ENCODE measurements around the gene CCDC154. TPM values are rescaled to one million over a fixed set of nuclear protein-coding genes. Genes with fewer than 3 reads are reported as not detected.

CCDC154 gene, protein sequence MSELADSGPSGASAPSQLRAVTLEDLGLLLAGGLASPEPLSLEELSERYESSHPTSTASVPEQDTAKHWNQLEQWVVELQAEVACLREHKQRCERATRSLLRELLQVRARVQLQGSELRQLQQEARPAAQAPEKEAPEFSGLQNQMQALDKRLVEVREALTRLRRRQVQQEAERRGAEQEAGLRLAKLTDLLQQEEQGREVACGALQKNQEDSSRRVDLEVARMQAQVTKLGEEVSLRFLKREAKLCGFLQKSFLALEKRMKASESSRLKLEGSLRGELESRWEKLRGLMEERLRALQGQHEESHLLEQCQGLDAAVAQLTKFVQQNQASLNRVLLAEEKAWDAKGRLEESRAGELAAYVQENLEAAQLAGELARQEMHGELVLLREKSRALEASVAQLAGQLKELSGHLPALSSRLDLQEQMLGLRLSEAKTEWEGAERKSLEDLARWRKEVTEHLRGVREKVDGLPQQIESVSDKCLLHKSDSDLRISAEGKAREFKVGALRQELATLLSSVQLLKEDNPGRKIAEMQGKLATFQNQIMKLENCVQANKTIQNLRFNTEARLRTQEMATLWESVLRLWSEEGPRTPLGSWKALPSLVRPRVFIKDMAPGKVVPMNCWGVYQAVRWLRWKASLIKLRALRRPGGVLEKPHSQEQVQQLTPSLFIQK
- under 0.01 and 0.10 TPM in 2 replicates for total RNA-seq

DNA sequence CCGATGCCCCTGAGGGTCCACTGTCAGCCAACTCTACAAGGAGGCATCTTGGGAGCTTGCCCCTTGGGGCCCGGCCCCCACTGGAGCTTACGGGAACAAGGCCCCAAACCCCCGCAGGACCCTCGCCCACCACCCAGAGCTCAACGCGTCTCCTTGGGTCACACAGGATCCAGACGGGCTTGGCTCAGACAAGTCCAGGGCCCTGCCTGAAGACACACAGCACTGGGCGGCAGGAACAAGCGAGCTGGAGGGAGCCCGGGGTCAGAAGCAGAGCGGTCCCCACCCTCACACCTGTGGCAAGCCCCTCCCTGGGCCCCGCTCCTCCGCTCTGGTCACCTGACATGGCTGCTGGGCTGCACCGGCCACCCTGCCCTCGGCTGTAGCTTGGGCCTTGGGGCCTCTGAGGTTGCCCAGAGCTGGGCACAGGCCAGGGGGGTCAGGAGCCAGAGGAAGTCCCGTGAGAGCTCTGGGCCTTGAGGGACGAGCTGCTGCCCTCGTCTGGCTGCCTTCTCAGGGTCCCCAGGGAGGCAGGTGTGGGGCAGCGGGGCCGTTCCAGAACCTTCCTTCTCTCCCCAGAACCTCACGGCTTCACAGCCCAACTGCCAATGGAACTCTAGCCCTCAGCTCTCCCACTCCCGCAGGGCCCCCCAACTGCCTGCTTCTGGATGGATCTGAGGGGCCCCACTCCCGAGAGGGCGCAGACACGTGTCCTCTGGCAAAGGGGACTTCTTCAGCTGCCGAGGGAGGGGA lies at the start of gene CCDC154:
Gene CCDC154 (minus strand): TSS at position 577 of the 750 bp plus-strand sequence. CDS start 234 bp downstream, at position 343.

DNA sequence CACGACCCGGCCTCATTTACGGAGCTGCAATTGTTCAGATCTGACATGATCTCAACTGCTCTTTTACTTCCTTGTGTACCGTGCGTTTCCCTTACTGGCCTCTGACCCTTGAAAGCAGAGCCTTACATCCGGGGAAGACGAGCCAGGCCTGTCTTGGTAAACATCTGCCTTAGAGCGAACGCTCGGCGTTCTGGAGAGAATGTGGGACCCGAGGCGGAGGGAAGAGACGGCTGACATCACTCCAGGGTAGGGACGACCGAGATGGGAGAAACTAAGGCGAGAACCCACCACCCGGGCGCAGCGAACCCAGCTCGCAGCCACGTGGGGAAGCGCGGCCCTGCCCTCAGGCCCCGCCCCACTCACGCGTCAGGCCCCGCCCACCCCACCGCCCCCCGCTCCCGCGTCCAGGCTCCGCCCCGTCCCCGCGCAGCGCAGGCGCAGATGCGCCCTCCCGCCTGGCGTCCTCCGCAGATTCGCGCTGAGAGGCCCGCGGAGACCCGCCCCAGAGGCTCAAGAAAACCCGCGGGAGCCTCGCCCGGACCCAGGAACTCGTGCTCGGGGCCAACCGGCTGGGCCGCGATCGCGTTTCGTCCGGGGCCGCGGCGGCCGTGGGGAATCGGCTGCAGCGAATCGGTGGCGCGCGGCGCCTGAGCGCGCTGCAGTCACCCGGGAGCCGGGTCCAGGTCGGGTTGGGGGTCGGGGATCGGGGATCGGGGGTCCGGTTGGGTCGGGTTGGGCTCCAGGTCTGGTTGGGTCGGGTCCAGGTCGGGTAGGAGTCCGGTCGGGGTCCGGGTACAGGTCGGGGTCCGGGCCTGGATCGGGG lies 48.8 kb upstream of the CCDC154 start, which contains the start of gene TELO2:
Gene TELO2 (plus strand): TSS at position 438 of the 823 bp plus-strand sequence. CDS start 922 bp downstream, outside the sequence.

DNA sequence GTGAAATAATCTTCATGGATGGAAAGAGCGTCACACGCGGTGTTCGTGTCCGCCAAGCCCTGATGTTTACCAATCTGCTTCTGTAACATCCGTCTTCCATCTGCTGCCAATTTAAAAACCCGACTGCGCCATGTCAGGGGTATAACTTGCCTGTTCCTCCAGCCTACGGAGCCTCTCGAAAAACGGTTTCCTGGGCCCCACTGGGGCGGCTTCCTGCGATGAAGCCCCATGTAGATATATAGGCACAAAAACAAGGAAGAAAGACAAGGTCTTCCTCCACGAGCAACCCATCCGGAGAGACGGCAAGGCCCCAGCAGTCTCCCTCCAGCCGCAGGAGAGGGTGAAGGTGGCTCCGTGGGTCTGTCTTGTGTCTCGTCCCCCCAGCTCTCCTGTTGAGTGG lies 44.3 kb upstream of the CCDC154 start, which contains the start of gene PTX4:
Gene PTX4 (minus strand): TSS at position 326 of the 400 bp plus-strand sequence. CDS start 35 bp downstream, at position 291.

DNA sequence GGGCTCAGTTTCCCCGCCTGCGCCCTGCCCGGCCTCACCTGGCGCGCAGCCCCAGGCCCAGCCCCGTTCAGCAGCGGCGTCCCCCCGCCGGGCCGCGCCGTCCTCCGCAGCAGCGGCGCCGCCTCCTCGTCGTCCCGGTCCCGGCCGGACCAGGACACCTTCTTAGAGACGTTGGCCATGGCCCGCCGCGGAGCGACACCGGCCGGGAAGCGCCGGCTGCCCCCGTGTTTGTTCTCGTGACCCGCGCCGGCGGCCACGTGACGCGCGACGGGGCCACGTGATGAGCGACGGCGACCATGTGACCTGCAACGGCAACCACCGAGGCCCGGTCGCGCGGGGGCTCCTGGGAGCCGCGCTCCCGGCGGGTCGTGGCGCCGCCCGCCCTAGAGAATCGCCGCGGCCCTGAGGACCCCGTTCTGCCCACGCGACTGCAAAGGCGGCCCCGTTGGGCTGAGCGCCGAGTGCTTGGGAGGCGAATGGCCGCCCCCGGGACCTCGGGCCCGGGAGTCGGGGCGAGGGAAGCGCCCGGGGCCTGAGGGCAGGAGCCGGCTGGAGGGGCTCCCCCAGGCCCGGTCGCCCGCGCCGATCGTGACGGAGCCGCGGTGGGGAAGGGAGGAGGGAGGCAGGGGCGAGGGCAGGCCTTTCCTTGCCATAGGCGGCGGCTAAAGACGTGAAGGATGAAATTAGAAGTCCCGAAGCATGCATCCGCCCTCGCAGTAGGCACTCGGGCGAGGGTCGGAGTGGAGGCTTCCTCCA lies 30.6 kb upstream of the CCDC154 start, which contains the start of gene CLCN7:
Gene CLCN7 (minus strand): TSS at position 233 of the 756 bp plus-strand sequence. CDS start 54 bp downstream, at position 179.

DNA sequence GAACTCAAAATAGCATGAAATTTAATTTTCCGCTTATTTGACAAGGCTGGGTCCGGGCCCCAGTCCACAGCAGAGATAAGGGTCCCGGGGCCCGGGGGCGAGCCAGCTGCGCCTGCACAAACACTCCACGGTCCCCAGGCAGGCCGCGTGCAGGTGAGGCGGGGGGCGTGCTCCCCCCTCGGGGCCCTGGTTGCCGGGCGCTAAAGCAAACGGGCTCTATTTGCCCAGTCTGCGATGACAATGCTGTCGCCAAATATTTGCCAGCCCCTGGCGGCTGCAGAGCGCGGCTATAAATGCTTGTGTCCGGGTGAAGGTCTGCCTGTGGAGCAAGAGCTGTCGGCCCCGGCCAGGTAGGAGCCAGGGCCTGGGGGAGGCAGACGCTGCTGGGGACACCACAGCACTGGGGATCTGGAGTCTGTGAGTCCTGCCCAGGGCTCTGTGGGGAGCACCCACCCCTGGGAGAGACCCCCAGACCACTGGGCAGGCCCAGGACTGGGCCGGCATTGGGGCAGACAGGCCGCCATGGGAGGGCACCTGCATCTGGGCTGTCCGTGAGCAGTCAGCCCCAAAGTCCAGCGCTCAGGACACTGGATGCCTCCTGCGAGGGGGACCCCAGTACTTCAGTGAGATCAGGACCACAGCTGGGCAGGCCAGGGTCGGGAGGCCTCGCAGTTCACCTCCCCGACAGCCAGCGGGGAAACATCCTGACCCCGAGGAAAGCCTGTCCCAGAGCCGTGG lies 13.4 kb downstream of the CCDC154 start, which contains the start of gene PERCC1:
Gene PERCC1 (plus strand): TSS at position 320 of the 738 bp plus-strand sequence. CDS start 1,516 bp downstream, outside the sequence.

DNA sequence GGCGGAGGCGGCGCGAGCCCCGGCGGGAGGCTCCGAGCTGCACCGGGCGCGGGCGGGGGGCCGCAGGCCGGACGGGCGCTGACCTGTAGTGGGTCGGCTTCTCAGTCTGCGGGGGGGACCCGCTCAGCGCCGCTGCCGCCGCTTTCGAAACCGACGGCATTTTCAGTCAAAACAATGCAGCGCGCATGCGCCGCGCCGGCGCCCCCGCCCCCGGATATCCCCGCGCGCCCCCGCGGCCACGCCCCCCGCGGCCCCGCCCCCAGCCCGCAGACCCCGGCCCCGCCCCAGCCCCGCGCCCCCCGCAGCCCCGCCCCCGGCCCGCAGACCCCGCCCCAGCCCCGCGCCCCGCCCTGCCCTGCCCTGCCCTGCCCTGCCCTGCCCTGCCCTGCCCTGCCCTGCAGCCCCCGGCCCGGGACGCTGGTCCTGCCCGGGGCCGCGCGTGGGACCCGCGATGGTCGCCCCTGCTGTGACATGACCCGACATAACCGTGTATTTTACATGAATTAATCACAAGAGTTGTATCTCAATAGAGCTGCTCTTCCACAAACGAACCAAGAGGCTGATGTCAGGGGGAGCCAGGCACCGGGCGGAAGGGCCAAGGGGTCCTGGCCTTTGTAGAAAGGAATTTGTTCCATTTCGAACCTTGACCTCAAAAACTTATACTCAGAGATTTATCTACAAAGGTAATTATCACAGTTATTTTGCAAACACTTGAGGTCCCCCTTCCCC lies 29.7 kb downstream of the CCDC154 start, which contains the start of gene UNKL:
Gene UNKL (minus strand): TSS at position 173 of the 729 bp plus-strand sequence. CDS start 13 bp downstream, at position 160.

Other genes with a start within 250 kb of the CCDC154 start
- gene TPSG1, start 219.3 kb downstream of the CCDC154 start, total RNA-seq: not detected in 2 replicates
- gene TPSB2, start 214.4 kb downstream of the CCDC154 start, total RNA-seq: not detected in 2 replicates
- not detected in 2 replicates for gene TPSAB1, start 203.9 kb downstream of the CCDC154 start, total RNA-seq
- not detected in 2 replicates for gene TPSD1, start 188.5 kb downstream of the CCDC154 start, total RNA-seq
- gene UBE2I, start 134.9 kb downstream of the CCDC154 start, total RNA-seq: 69.9 and 73.2 TPM in 2 replicates
- 0.67 and 0.98 TPM in 2 replicates for gene BAIAP3, start 110.9 kb downstream of the CCDC154 start, total RNA-seq
- gene TSR3, start 92.7 kb downstream of the CCDC154 start, total RNA-seq: 51.9 and 69.6 TPM in 2 replicates
- 26.6 and 30.1 TPM in 2 replicates for gene GNPTG, start 92.6 kb downstream of the CCDC154 start, total RNA-seq
- 11.4 and 15.9 TPM in 2 replicates for gene UNKL, start 29.9 kb downstream of the CCDC154 start, total RNA-seq
- gene UQCC4, start 23.8 kb downstream of the CCDC154 start, total RNA-seq: 12.7 and 15.4 TPM in 2 replicates
- gene PERCC1, start 13.5 kb downstream of the CCDC154 start, total RNA-seq: 0.19 TPM in 1 of 2 replicates, not detected in the other
- gene CLCN7, start 30.5 kb upstream of the CCDC154 start, total RNA-seq: 57.7 and 96.7 TPM in 2 replicates
- gene PTX4, start 44.4 kb upstream of the CCDC154 start, total RNA-seq: 0.19 TPM in 1 of 2 replicates, not detected in the other
- 27.9 and 32.3 TPM in 2 replicates for gene TELO2, start 48.8 kb upstream of the CCDC154 start, total RNA-seq
- 39.1 and 47.4 TPM in 2 replicates for gene TMEM204, start 89.1 kb upstream of the CCDC154 start, total RNA-seq
- gene IFT140, start 167.5 kb upstream of the CCDC154 start, total RNA-seq: 19.9 and 22.2 TPM in 2 replicates
- 19.9 and 20.0 TPM in 2 replicates for gene CRAMP1, start 167.8 kb upstream of the CCDC154 start, total RNA-seq
- 94.1 and 98.6 TPM in 2 replicates for gene JPT2, start 233.7 kb upstream of the CCDC154 start, total RNA-seq

Measured in vein endothelial cell (primary cell).